ENCODE measurements around the gene GPNMB.
"Not testable (repeated sequence)": the region's sequence is repeated elsewhere in the genome, so short reads cannot be mapped to it uniquely, and the experiment has no call there.

The GPNMB gene

GRCh38 chr7:23308754-23309153 is 62.2 kb downstream of the GPNMB start:
- DNase-seq: no peak

- DNase-seq: not testable (repeated sequence)
Observed at GRCh38 chr7:23312141-23312540, 65.6 kb downstream of the GPNMB start.

- no peak for DNase-seq
Observed at GRCh38 chr7:23315366-23315765, 68.8 kb downstream of the GPNMB start.
